ENCODE data around the gene MRGPRG.

MRGPRG gene

DNA sequence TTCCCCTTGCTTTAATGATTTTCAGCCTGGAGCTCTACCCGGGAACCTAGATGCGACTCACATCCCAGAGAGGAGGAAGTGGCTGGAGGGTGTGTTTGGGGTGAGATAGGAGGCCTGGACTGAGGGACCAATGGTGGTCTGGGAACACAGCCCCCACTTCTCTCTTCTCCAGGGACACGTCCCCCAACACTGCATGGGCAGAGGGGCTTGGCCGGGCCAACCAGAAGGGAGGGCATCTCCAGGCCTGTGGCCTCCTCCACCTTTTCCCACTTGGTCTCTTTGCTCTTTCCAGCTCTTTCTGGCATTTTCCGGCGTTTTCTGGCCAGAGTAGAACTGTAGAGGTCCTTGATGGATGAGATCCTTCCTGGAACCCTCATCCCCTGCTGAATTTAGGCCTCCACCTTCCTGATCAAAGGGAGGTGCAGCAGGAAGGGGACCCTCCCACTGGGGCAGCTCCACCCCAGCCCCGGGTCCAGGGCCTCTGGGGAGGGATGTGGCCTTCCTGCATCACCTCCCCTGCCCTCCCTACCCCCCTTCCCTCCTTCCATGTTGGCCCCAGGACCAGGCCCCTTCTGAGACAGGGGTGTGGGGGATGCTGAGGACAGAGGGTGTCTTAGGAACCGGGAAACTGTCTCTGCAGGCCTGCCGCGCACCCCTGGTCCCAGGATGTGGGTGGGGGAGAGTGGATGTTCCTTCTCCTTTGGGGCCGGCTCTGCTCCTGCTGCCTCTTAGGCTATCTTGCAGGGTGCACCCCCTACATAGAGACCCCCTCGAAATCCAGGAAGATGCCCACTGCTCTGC lies 24.4 kb downstream of the MRGPRG start:
- no peak for DNase-seq

- DNase-seq, result no peak
Observed at GRCh38 chr11:3193373-3194015, 25.1 kb downstream of the MRGPRG start.

DNA sequence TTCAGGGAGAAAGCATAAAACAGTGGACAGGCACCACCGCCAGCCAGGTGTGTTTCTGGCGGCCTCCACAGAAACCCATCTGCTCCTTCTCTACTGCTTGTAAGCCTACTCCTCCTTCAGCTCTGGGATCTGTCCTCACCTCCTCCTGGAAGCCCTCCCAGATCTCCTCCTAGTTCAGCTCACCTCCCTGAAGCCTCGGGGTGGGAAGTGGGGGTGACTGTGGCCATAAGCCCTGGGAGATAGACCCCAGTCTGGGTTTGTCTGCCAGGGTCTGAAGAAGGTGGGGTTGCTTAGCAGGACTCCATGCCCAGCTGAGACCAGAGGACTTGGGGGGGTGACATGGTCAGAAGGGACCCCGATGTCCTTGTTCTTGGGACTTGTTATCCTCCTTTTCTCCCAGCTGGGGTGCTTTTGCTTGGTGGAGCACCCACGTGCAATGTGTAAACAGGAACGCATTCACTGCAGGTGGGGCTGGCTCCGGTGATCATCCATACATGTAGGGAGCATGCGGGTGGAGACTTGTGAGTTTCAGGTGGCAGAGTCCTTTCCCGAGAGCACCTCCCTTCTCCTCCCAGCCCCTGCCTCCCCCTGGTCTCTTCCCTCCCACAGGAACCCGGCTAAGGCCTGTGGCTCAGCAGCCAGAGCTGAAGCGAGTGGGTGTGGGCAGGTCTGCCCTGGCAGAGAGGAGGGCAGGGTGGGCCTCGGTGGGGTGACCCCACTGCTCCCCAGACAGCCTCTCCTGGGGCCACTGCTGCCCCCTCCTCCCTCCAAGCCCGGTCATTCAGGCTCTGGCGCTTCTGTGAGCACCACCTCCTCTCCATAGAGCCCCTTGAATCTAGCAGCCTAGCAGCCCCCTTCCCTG lies 25.9 kb downstream of the MRGPRG start:
- DNase-seq, result no peak

DNA sequence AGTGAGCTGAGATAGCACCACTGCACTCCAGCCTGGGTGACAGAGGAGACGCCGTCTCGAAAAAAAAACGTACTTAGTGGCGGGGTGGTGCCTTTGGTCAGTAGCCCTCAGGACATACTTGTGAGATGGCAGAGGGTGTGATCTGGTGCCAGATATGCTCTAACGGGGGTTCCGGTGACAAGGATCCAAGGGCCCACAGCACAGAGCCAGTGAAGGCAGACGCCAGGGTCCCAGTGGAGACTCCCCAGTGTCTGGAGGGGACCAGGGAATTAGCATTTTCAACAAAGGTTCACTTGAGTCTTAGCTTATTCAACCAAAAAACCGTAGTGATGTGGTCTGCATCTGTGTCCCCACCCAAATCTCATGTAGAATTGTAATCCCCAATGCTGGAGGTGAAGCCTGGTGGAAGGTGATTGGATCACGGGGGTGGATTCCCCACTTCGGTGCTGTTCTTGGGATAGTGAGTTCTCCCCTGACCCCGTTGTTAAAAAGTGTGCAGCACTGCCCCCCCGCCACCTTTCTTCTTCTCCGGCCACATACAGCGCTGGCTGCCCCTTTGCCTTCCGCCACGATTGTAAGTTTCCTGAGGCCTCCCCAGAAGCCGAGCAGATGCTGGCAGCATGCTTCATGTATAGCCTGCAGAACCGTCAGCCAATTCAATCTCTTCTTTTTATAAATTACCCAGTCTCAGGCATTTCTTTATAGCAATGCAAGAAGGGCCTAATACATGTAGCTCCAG lies 26.9 kb downstream of the MRGPRG start:
- DNase-seq, result no peak

GRCh38 chr11:3190600-3190999 lies 28.0 kb downstream of the MRGPRG start:
- DNase-seq, result no peak

DNA sequence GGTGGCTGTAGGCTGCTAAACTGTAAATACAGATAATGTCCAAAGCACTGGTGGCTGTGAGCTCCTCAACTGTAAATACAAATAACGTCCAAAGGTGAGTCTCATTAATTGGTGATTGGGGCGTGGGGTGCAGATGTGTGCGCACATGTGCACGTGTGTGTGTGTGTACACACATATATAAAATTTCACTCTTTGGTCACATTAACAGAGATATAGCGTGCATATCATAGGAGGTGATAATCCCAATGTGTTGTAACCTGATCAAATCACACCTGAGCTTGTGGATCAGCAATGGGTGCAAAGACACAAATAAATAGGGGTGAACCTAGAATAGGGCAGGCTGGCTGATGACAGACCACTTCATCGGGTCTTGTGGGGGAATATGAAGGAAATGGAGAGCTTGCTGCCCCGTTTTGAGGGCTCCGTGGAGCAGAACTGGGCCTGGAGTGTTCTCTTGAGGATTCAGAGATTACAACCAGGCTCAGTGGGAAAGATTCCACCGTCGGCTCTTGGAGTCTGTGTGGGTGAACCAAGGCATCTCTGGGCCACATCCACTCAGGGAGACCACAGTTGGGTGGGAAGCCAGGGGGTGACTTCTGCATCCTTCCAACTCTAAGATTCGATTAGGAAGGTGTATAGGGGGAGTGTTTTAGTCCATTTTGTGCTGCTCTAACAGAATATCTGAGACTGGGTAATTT lies 28.6 kb downstream of the MRGPRG start:
- no peak for DNase-seq

DNA sequence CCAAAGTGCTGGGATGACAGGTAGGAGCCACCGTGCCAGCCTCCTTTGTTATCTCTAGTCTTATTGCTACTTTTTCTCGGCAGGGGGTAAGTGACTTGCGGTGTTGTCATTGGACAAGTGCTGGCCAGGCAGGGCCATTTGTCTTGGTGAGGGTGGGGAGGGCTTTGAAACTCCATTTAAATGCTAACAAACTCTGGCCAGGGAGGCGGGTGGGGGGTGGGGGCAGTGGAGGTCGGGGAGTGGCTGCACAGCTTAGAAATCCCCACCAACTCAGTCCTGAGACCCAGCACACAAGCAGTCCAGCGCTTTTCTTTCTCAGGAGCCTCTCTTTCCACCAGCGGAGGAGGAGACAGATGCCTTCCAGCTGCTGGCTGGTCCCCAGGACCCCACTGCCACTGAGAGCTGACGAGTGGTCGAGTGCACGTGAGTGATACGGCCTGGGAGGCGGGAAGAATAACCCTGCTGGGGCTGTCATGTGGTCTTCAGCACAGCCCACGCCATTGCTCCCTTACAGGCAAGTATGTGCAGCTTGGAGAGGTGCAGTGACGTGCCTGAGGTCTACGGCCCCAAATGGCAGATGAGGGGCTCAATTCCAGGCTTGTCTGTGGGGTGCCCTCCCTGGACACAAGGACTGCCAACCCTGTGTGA lies 29.3 kb downstream of the MRGPRG start:
- DNase-seq, result no peak

- no peak for DNase-seq
Observed at GRCh38 chr11:3188496-3189195, 30.0 kb downstream of the MRGPRG start.

DNA sequence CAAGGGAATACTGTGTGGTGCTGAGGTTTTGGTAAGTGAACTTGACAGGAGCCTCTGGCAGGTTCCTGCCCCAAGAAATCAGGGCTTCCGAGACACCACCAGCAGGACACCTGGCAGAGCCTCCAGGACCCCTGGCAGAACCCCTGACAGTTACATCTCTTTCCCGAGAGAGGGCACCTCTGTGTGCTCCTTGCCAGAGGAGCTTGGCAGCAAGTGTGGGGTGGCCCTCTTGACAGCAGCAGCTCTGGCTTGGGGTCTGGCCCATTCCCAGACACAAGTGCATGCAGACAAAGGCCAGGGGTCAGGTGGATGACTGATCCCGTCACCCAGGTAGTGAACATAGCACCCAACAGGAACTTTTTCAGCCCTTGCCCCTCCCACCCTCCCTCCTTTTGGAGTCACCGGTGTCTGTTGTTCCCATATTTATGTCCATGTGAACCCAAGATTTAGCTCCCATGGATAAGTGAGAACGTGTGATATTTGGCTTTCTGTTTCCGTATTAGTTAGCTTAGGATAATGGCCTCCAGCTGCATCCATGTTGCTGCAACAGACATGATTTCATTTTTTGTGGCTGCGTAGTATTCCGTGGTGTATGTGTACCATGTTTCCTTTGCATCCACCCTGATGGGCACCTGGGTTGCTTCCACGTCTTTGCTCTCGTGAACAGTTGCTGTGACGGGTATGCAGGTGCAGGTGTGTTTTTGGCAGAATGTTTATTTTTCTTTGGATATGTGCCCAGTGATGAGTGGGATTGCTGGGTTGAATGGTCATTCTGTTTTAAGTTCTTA lies 32.3 kb downstream of the MRGPRG start:
- DNase-seq, result no peak

GRCh38 chr11:3184732-3185347 lies 33.8 kb downstream of the MRGPRG start:
- DNase-seq, result no peak

- DNase-seq, result no peak
Observed at GRCh38 chr11:3183523-3183922, 35.1 kb downstream of the MRGPRG start.

DNA sequence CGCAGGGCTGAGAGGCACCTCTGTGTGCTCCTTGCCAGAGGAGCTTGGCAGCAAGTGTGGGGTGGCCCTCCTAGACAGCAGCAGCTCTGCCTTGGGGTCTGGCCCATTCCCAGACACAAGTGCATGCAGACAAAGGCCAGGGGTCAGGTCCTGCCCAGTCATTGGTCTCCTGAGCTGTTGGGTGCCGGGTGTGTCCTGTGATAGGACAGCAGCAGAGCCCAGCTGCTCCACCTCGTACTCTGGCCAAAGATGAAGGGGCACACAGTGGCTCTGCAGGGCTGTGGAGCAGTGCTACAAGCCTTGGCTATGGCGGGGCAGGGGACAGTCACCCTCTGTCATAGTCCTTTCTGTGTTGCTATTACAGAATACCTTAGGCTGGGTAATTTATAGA lies 36.2 kb downstream of the MRGPRG start:
- no peak for DNase-seq

DNA sequence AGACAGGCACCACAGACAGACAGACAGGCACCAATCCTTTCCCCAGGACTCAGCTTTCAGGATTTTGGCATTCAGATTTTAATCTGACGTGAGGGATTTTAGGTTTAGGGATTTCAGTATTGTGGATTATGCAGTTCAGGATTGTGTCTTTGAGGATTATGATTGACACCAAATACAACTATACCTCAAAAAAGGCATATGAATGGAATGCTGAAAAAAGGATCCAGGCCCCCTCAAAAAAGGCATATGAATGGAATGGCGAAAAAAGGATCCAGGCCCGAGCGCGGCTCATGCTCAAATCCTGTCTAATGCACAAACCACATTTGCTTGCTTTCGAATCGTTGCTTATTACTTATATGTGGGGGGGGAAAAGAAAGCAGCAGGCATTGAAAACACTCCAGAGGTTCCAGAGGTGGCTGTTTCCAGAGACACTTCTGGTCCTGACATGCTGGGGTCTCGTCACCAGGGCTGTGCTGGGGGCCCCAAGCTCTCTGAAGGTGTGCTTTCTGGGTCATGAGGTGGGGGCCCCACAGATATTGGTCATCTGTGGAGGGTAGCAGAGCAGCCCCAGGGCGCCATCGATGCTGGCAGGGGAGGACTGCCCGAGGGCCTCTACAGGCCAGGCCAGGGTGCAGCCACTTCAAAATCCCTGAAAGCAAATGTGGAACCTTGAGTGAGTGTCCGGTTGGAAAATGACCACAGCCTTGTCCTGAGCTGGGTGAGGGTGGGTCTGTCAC lies 36.7 kb downstream of the MRGPRG start:
- no peak for DNase-seq

DNA sequence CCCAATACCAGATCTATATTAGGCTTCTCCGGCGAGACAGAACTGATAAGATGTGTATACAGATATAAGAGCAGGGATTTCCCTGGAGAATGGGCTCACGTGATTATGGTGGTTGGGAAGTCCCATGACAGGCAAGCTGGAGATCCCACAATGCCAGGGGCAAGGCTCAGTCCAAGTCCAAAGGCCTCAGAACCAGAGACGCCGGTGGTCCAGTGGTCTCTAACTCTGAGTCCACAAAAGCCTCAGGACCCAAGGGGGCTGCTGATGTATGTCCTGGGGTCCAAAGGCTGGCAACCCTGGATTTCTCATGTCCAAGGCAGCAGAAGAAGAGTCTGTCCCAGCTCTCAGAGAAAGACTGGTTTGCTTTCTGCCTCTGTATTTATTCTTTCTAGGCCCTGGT lies 37.7 kb downstream of the MRGPRG start:
- DNase-seq, result no peak

DNA sequence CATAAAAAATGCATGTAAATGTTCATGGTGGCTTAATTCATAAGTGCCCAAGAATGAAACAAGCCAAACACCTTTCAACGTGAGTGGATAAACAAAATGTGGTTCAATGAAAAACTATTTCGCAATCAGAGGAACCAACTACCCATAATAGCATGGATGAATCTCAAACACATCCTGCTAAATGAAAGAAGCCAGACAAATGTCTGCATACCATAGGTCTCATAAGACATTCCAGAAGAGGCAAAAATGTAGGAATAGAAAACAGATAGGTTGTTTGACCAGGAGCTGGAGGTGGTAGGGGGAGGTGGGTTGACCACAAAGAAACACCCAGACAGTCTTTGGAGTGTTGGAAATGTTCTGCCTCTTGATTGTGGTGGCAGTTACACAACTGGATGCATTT lies 40.3 kb downstream of the MRGPRG start:
- no peak for DNase-seq

DNA sequence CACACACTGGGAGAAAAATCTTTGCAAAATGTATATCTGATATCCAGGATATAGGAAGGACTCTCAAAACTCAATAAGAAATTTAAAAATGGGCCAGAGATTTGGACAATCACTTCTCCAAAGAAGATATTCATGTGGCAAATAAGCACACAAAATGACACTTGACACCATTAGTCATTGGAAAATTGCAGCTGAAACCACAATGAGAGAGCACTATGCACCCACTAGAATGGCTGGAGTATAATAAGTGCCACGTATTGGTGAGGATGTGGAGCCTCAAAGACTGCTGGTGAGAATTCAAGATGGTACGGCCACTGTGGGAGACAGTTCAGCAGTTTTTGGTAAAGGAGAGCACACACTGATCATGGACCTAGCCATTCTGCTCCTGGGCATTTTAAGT lies 40.7 kb downstream of the MRGPRG start:
- DNase-seq, result no peak

GRCh38 chr11:3176487-3176886 lies 42.1 kb downstream of the MRGPRG start:
- no peak for DNase-seq

DNA sequence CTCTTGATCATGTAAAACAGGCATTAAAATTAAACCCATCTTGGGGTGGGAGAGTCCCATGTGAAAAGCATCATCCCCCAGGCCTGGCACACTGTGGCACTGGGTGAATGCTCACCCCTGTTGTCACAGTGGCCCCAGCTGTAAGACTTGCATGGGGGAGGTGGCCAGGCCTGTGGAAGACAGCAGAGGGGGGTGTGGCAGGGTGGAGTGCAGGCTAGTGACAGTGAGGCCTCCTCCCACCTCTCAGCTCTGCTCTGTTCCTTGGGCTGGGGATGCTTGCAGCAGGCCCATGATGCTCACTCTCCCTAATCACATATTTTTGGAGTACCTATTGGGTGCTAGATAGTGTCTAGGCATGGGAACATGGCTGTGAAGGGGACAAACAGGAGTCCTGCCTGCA lies 43.4 kb downstream of the MRGPRG start:
- no peak for DNase-seq

DNA sequence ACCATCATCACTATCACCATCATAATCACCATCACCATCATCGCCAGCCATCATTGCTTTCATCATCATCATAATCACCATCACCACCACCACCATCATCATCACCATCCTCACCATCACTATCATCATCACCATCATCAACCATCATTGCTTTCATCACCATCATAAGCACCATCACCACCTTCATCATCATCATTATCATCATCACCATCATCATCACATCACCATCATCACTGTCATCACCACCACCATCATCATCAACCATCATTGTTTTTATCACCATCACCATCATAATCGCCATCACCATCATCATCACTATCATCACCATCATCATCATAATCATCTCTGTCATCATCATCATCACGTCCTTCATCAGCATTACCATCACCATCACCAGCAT lies 44.2 kb downstream of the MRGPRG start:
- DNase-seq, result no peak
